ENCODE measurements around the gene ZFYVE28. TPM values are rescaled to one million over a fixed set of nuclear protein-coding genes. Genes with fewer than 3 reads are reported as not detected.

Gene ZFYVE28
- total RNA-seq, 1 donor from 2014 or later = 3.3 TPM

DNA sequence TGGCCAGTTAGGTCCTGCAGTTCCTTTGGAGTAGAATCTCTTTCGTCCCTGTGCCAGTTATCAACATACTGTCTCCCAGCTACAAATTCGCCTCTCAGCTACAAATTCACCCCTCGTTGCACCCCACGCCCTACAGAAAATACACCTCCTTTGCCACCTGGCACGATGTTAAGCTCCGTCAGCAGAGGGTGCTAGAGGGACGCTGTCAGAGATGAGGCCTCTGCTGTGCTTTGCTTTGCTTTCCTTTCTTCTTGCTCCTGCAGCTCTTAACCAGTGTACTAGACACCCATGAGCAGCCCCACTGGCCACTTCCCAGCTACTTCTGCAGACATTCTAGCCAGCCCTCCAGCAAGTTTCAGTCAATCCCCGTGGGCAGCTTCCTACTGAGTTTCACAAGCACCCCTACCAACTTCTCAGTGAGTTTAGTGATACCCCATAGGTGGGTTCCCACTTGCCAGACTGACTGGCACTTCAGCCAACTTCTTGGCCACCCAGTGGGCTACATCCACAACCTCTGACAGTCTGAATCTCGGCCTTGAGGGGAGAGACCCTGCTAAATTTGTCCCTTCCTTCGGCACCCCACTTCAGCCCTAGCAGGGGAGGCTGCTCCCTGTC is 198.3 kb downstream of the ZFYVE28 start:
- H3K36me3 Mint-ChIP-seq (ENCODE audit: low read depth) = no peaks in the 10 kb centered on the region
- peaks cover 6% of the 10 kb centered on the region for H3K4me1 Mint-ChIP-seq (ENCODE audit: low read depth)
- peak overlapping the region; percentile 72 for H3K27ac Mint-ChIP-seq (ENCODE audit: unreplicated experiment)
- DNase-seq (ENCODE audit: low spot score) = no peak
- H3K4me3 Mint-ChIP-seq (ENCODE audit: unreplicated experiment) = no peak overlapping the region
- H3K27me3 Mint-ChIP-seq (ENCODE audit: low read depth) = no peaks in the 10 kb centered on the region
- TF ChIP-seq, protein P1, sequence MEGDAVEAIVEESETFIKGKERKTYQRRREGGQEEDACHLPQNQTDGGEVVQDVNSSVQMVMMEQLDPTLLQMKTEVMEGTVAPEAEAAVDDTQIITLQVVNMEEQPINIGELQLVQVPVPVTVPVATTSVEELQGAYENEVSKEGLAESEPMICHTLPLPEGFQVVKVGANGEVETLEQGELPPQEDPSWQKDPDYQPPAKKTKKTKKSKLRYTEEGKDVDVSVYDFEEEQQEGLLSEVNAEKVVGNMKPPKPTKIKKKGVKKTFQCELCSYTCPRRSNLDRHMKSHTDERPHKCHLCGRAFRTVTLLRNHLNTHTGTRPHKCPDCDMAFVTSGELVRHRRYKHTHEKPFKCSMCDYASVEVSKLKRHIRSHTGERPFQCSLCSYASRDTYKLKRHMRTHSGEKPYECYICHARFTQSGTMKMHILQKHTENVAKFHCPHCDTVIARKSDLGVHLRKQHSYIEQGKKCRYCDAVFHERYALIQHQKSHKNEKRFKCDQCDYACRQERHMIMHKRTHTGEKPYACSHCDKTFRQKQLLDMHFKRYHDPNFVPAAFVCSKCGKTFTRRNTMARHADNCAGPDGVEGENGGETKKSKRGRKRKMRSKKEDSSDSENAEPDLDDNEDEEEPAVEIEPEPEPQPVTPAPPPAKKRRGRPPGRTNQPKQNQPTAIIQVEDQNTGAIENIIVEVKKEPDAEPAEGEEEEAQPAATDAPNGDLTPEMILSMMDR (IDR thresholded peaks at IDR 0.05) = peak; percentile 90
- H3K9me3 Mint-ChIP-seq (ENCODE audit: low read depth) = no peaks in the 10 kb centered on the region

Other genes with a start within 250 kb of the ZFYVE28 start
- gene HAUS3, start 176.5 kb downstream of the ZFYVE28 start, total RNA-seq = 8.6 to 12.5 TPM (median 10.0 TPM) in 3 replicates
- gene POLN, start 176.5 kb downstream of the ZFYVE28 start, total RNA-seq = 3.8 to 9.1 TPM (median 5.5 TPM) in 3 replicates
- gene MXD4, start 156.5 kb downstream of the ZFYVE28 start, total RNA-seq = 80.3 to 114 TPM (median 82.7 TPM) in 3 replicates
- gene CFAP99, start 310 bp upstream of the ZFYVE28 start, total RNA-seq = not detected in 3 replicates
- 53.6 to 56.3 TPM (median 54.0 TPM) in 3 replicates for gene RNF4, start 50.5 kb upstream of the ZFYVE28 start, total RNA-seq
- 24.9 to 28.1 TPM (median 26.7 TPM) in 3 replicates for gene FAM193A, start 118.0 kb upstream of the ZFYVE28 start, total RNA-seq